Thyroid gland (tissue), 4 donors: Measurements from ENCODE around the gene BPHL.
"Not testable (repeated sequence)": the region's sequence is repeated elsewhere in the genome, so short reads cannot be mapped to it uniquely, and the experiment has no call there.

Experiments used
- CTCF ChIP-seq, 6 experiments: fragments of 200-600 bp in 3 of 6; fragments of 450-650 bp in 3 of 6; sonication (generic) in 3 of 6; IDR thresholded peaks; one replicate each; pipeline ENCODE4 v1.5.1; 2016 to 2019; ENCODE audit warnings: antibody characterized with exemption in 6 of 6, mild to moderate bottlenecking in 2 of 6, inconsistent platforms in 1 of 6, moderate library complexity in 1 of 6
- POLR2A ChIP-seq, 2 donors: fragments of 450-650 bp; IDR thresholded peaks; one replicate each; pipeline ENCODE4 v1.6.1; 2017; ENCODE audit warnings: antibody characterized with exemption in 2 of 2, mild to moderate bottlenecking in 2 of 2, moderate library complexity in 1 of 2

- not testable (repeated sequence) for TF ChIP-seq CTCF, POLR2A (IDR thresholded peaks at IDR 0.05)
Measured at GRCh38 chr6:3197734-3198133, 79.2 kb downstream of the BPHL start.
